GM18498 (cell line): ENCODE results near the gene ERMARD.

Source experiments
- ATAC-seq: cut with Tn5 transposase; IDR thresholded peaks from one replicate; pipeline ENCODE4 v1.9.1; 2021; ENCODE audit warnings: mild to moderate bottlenecking, moderate library complexity; ENCODE audit not compliant: unreplicated experiment

Gene ERMARD

GRCh38 chr6:169801396-169802160 lies 50.2 kb downstream of the ERMARD start:
- ATAC-seq: no peak

- no peak for ATAC-seq
Observed at GRCh38 chr6:169802790-169803189, 51.4 kb downstream of the ERMARD start.

GRCh38 chr6:169803271-169803811 lies 51.9 kb downstream of the ERMARD start:
- ATAC-seq: peak; percentile 62

- peak; percentile 27 for ATAC-seq
Observed at GRCh38 chr6:169803816-169804340, 52.5 kb downstream of the ERMARD start.

GRCh38 chr6:169804427-169804826 lies 53.0 kb downstream of the ERMARD start:
- no peak for ATAC-seq

GRCh38 chr6:169805242-169805838 lies 53.9 kb downstream of the ERMARD start:
- ATAC-seq: no peak

GRCh38 chr6:169806701-169807100 lies 55.3 kb downstream of the ERMARD start:
- no peak for ATAC-seq

GRCh38 chr6:169807229-169807628 lies 55.8 kb downstream of the ERMARD start:
- no peak for ATAC-seq

GRCh38 chr6:169807699-169808607 lies 56.5 kb downstream of the ERMARD start:
- no peak for ATAC-seq

GRCh38 chr6:169808608-169808967 lies 57.2 kb downstream of the ERMARD start:
- ATAC-seq: no peak

GRCh38 chr6:169809386-169809785 lies 58.0 kb downstream of the ERMARD start:
- ATAC-seq: no peak

GRCh38 chr6:169810066-169810989 lies 58.9 kb downstream of the ERMARD start:
- ATAC-seq: no peak

GRCh38 chr6:169811072-169811471 lies 59.6 kb downstream of the ERMARD start:
- no peak for ATAC-seq

- ATAC-seq: no peak
Observed at GRCh38 chr6:169811521-169812256, 60.3 kb downstream of the ERMARD start.

GRCh38 chr6:169812257-169812644 lies 60.8 kb downstream of the ERMARD start:
- ATAC-seq: no peak

- ATAC-seq: no peak
Observed at GRCh38 chr6:169813969-169814368, 62.5 kb downstream of the ERMARD start.

GRCh38 chr6:169816054-169816453 lies 64.6 kb downstream of the ERMARD start:
- no peak for ATAC-seq

- ATAC-seq: no peak
Observed at GRCh38 chr6:169816975-169817374, 65.6 kb downstream of the ERMARD start.

- no peak for ATAC-seq
Observed at GRCh38 chr6:169820358-169820757, 68.9 kb downstream of the ERMARD start.
